ENCODE results near the gene STAT4.
A peak's percentile ranks its signal among the peaks of the same experiment; 100 is the strongest.

GRCh38 chr2:191030521-191031154, 120.2 kb downstream of the STAT4 start:
- peak; percentile 57 for TF ChIP-seq CTCF (IDR thresholded peaks at IDR 0.05; ENCODE audit: insufficient read depth, low read depth, low read length)
- TF ChIP-seq EZH2 (IDR thresholded peaks at IDR 0.05; ENCODE audit: insufficient read depth, low read length) = no peak
